Stomach (tissue), 4 donors: ENCODE measurements around the gene JAG1.

ENCODE experiments used
- POLR2AphosphoS5 ChIP-seq, 3 donors: sonication (generic); formaldehyde crosslinking; IDR thresholded peaks; one replicate each; pipeline ENCODE4 v1.6.1; 2016; ENCODE audit warnings: antibody characterized with exemption in 3 of 3
- TF ChIP-seq, protein P1 (sequence below), 7 experiments: fragments of 450-650 bp in 4 of 7; fragments of 200-600 bp in 3 of 7; sonication (generic) in 3 of 7; IDR thresholded peaks; one replicate each; pipeline ENCODE4 v1.5.1; 2016 to 2019; ENCODE audit warnings: antibody characterized with exemption in 7 of 7, control low read depth in 2 of 7, mild to moderate bottlenecking in 1 of 7

DNA sequence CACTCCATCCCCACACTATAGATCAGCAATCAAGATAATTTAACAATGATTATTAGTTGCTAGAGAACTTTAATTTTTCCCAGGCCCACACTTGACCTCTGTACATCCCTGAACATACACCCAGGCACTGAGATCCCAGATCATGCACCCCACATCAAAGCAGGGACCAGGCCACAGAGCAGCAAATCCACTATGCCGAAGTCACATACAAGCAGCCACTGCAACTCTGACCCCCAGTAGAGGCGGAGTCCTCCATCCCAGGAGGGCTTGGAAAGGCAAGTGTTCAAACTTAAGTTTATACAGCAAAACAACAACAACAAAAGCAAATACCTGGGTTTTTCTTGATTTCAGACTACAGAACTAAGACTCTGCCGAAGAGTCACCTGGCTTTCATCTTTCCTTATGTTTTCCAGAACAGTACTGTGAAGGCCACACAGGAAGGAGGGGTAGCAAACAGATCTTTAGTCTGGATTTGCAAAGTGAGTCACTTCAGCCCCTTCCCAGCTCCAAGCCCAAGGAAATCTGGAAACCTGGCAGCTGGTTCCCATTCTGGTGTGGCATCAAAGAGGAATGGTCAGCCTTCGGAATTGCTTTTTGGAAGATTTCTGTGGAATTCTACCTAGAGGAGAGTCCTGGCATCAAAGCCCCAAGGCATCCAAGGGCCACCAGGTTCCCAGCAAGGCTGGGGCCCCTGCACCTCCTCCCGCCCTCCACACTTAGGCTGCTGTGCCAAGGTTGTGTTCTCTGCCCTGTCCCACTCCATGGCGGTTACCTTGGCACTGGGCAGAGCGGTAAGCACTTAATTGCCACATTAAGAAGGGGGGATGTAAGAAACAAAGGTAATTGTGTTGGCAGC lies 7.3 kb downstream of the JAG1 start:
- TF ChIP-seq, protein P1, sequence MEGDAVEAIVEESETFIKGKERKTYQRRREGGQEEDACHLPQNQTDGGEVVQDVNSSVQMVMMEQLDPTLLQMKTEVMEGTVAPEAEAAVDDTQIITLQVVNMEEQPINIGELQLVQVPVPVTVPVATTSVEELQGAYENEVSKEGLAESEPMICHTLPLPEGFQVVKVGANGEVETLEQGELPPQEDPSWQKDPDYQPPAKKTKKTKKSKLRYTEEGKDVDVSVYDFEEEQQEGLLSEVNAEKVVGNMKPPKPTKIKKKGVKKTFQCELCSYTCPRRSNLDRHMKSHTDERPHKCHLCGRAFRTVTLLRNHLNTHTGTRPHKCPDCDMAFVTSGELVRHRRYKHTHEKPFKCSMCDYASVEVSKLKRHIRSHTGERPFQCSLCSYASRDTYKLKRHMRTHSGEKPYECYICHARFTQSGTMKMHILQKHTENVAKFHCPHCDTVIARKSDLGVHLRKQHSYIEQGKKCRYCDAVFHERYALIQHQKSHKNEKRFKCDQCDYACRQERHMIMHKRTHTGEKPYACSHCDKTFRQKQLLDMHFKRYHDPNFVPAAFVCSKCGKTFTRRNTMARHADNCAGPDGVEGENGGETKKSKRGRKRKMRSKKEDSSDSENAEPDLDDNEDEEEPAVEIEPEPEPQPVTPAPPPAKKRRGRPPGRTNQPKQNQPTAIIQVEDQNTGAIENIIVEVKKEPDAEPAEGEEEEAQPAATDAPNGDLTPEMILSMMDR (IDR thresholded peaks at IDR 0.05): no peak
- TF ChIP-seq POLR2AphosphoS5 (IDR thresholded peaks at IDR 0.05): no peak
